Liver (tissue), 9 donors: ENCODE measurements around the gene FOXO6. TPM values are rescaled to one million over a fixed set of nuclear protein-coding genes. Genes with fewer than 3 reads are reported as not detected.

Experiments
- DNase-seq: peaks from one replicate; pipeline ENCODE4 v3.0.0-alpha.2; 2017; ENCODE audit warnings: low spot score
- H3K27ac ChIP-seq, 2 donors: one replicate each; pipeline ENCODE4 v1.7.0; 2013; ENCODE audit warnings: inconsistent platforms in 2 of 2, low read length in 2 of 2, control low read depth in 1 of 2, low read depth in 1 of 2, mild to moderate bottlenecking in 1 of 2
- H3K27me3 ChIP-seq, 4 donors: one replicate each; pipeline versions ENCODE4 v1.6.1 to v1.7.0; 2013; ENCODE audit warnings: low read length in 3 of 4, inconsistent platforms in 1 of 4, mild to moderate bottlenecking in 1 of 4, moderate library complexity in 1 of 4; ENCODE audit not compliant: control insufficient read depth in 4 of 4, insufficient read depth in 4 of 4
- H3K36me3 ChIP-seq, 4 donors: one replicate each; pipeline versions ENCODE4 v1.6.1 to v1.7.0; 2013; ENCODE audit warnings: low read length in 3 of 4, mild to moderate bottlenecking in 3 of 4, low read depth in 1 of 4, moderate library complexity in 1 of 4; ENCODE audit not compliant: control insufficient read depth in 4 of 4, insufficient read depth in 3 of 4
- H3K4me1 ChIP-seq, 4 donors: one replicate each; pipeline versions ENCODE4 v1.6.1 to v1.7.0; 2013; ENCODE audit warnings: low read length in 3 of 4, mild to moderate bottlenecking in 3 of 4, moderate library complexity in 1 of 4; ENCODE audit not compliant: control insufficient read depth in 4 of 4, insufficient read depth in 4 of 4
- H3K4me3 ChIP-seq, 3 donors: one replicate each; pipeline versions ENCODE4 v1.6.1 to v1.7.0; 2013; ENCODE audit warnings: low read length in 3 of 3, control low read depth in 1 of 3, low read depth in 1 of 3, mild to moderate bottlenecking in 1 of 3
- H3K9ac ChIP-seq, 2 donors: one replicate each; pipeline ENCODE4 v1.7.0; 2013; ENCODE audit warnings: low read length in 2 of 2, mild to moderate bottlenecking in 2 of 2, moderate library complexity in 2 of 2, control low read depth in 1 of 2, low read depth in 1 of 2
- H3K9me3 ChIP-seq, 4 donors: one replicate each; pipeline versions ENCODE4 v1.6.1 to v1.7.0; 2013; ENCODE audit warnings: low read length in 3 of 4; ENCODE audit not compliant: control insufficient read depth in 4 of 4
- CTCF ChIP-seq: fragments of 150-350 bp; IDR thresholded peaks from 2 replicates; pipeline ENCODE4 v1.5.1; 2017; ENCODE audit warnings: improper control_type of control experiment, low read depth, low read length; ENCODE audit not compliant: missing input control
- EGR1 ChIP-seq, 2 donors: IDR thresholded peaks; 2 replicates each; pipeline ENCODE4 v1.6.1; 2016 to 2018; ENCODE audit warnings: antibody characterized with exemption in 2 of 2, low read depth in 2 of 2
- FOXA1 ChIP-seq: IDR thresholded peaks from 2 replicates; pipeline ENCODE4 v1.6.1; 2016; ENCODE audit warnings: antibody characterized with exemption
- FOXA2 ChIP-seq: IDR thresholded peaks from 2 replicates; pipeline ENCODE4 v1.6.1; 2016; ENCODE audit warnings: antibody characterized with exemption
- GABPA ChIP-seq, 2 donors: IDR thresholded peaks in 1 of 2; conservative IDR thresholded peaks in 1 of 2; 2 replicates each; pipeline ENCODE4 v1.6.1; 2016; ENCODE audit warnings: antibody characterized with exemption in 2 of 2, mild to moderate bottlenecking in 1 of 2, moderate library complexity in 1 of 2
- HNF4A ChIP-seq, 2 donors: conservative IDR thresholded peaks; 2 replicates each; pipeline ENCODE4 v1.6.1; 2016; ENCODE audit warnings: antibody characterized with exemption in 2 of 2, mild to moderate bottlenecking in 2 of 2
- HNF4G ChIP-seq: IDR thresholded peaks from 2 replicates; pipeline ENCODE4 v1.6.1; 2016; ENCODE audit warnings: antibody characterized with exemption
- JUND ChIP-seq, 2 donors: IDR thresholded peaks; 2 replicates each; pipeline ENCODE4 v1.6.1; 2016; ENCODE audit warnings: antibody characterized with exemption in 2 of 2
- NR2F2 ChIP-seq: IDR thresholded peaks from 2 replicates; pipeline ENCODE4 v1.6.1; 2016; ENCODE audit warnings: antibody characterized with exemption
- RAD21 ChIP-seq, 2 donors: IDR thresholded peaks; 2 replicates each; pipeline ENCODE4 v1.6.1; 2016; ENCODE audit warnings: antibody characterized with exemption in 2 of 2, mild to moderate bottlenecking in 2 of 2
- REST ChIP-seq: IDR thresholded peaks from 2 replicates; pipeline ENCODE4 v1.6.1; 2016; ENCODE audit warnings: antibody characterized with exemption, mild to moderate bottlenecking
- RXRA ChIP-seq, 2 donors: IDR thresholded peaks; 2 replicates each; pipeline ENCODE4 v1.6.1; 2017 to 2018; ENCODE audit warnings: antibody characterized with exemption in 2 of 2, mild to moderate bottlenecking in 1 of 2
- SP1 ChIP-seq: IDR thresholded peaks from 2 replicates; pipeline ENCODE4 v1.6.1; 2018; ENCODE audit warnings: antibody characterized with exemption, mild to moderate bottlenecking
- TAF1 ChIP-seq: conservative IDR thresholded peaks from 2 replicates; pipeline ENCODE4 v1.6.1; 2016; ENCODE audit warnings: antibody characterized with exemption, mild to moderate bottlenecking
- YY1 ChIP-seq: IDR thresholded peaks from 2 replicates; pipeline ENCODE4 v1.6.1; 2016; ENCODE audit warnings: antibody characterized with exemption, mild to moderate bottlenecking
- ZBTB33 ChIP-seq: IDR thresholded peaks from 2 replicates; pipeline ENCODE4 v1.6.1; 2016; ENCODE audit warnings: antibody characterized with exemption
- WGBS: extraction: QIAGEN DNeasy Blood & Tissue Kit; methylation state at CpG from one replicate; pipeline ENCODE4 v1.1.7; 2013; 5-methylcytosine and 5-hydroxymethylcytosine counted together
- polyA plus RNA-seq, 2 donors: library from polyadenylated mRNA; stranded (reverse) in 1 of 2; unstranded in 1 of 2; fragments of 200-250 nt in 1 of 2; fragments of >200 nt in 1 of 2; fragmentation: Nextera tagmentation in 1 of 2; extraction: Ambion mirVana in 1 of 2; gene quantifications; one replicate each; pipeline versions ENCODE4 v1.2.1 to v1.2.3, GENCODE V29; 2013 to 2015
- total RNA-seq, 2 donors: library from RNA; depleted of rRNA; stranded (reverse); fragments of >200 nt; gene quantifications; one replicate each; pipeline ENCODE4 v1.2.3, GENCODE V29; 2014
- TF ChIP-seq, protein P1 (sequence below): IDR thresholded peaks from 2 replicates; pipeline ENCODE4 v1.6.1; 2016; ENCODE audit warnings: antibody characterized with exemption
- TF ChIP-seq, protein P2 (sequence below): IDR thresholded peaks from 2 replicates; pipeline ENCODE4 v1.6.1; 2016; ENCODE audit warnings: antibody characterized with exemption
- donor health status: healthy.
- donor health status: healthy.
- donor health status: healthy.
- donor health status: healthy.
- donor health status: healthy.

FOXO6 gene
- total and polyA plus RNA-seq, 4 donors = 0.02 to 0.09 (median 0.08) TPM; not detected in 1

GRCh38 chr1:41426201-41426890, 65.1 kb downstream of the FOXO6 start:
- no peaks in the 10 kb centered on the region for H3K27me3 ChIP-seq
- WGBS = 90% methylated on average over 13 of the region's 13 CpGs

GRCh38 chr1:41427122-41427913, 66.1 kb downstream of the FOXO6 start:
- 82% methylated on average over 20 of the region's 20 CpGs for WGBS
- TF ChIP-seq FOXA2 (no peak), ZBTB33 (no peak), FOXA1 (no peak), SP1 (no peak), EGR1 (IDR thresholded peaks at IDR 0.05; ENCODE audit: low read depth in 2 of 2) (no peak), REST (no peak)

More at GRCh38 chr1:41426201-41426890, 65.1 kb downstream of the FOXO6 start:
- TF ChIP-seq SP1 = no peak
- TF ChIP-seq ZBTB33 = no peak
- TF ChIP-seq FOXA2 = no peak
- no peak for TF ChIP-seq NR2F2
- TF ChIP-seq, protein P1, sequence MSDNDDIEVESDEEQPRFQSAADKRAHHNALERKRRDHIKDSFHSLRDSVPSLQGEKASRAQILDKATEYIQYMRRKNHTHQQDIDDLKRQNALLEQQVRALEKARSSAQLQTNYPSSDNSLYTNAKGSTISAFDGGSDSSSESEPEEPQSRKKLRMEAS = no peak
- TF ChIP-seq GABPA (IDR thresholded peaks at IDR 0.05 in 1 of 2, conservative IDR thresholded peaks at IDR 0.05 in 1 of 2) = no peak
- TF ChIP-seq JUND (IDR thresholded peaks at IDR 0.05) = no peak
- TF ChIP-seq HNF4A (conservative IDR thresholded peaks at IDR 0.05) = no peak
- no peak for TF ChIP-seq EGR1 (IDR thresholded peaks at IDR 0.05; ENCODE audit: low read depth in 2 of 2)
- no peak for TF ChIP-seq HNF4G
- no peak for TF ChIP-seq RAD21 (IDR thresholded peaks at IDR 0.05)
- TF ChIP-seq TAF1 = no peak
- no peak for TF ChIP-seq CTCF
- no peak for TF ChIP-seq RXRA (IDR thresholded peaks at IDR 0.05)
- TF ChIP-seq FOXA1 = no peak
- TF ChIP-seq YY1 = no peak
- TF ChIP-seq, protein P2, sequence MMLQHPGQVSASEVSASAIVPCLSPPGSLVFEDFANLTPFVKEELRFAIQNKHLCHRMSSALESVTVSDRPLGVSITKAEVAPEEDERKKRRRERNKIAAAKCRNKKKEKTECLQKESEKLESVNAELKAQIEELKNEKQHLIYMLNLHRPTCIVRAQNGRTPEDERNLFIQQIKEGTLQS = no peak
- no peaks in the 10 kb centered on the region for H3K36me3 ChIP-seq
- no peak for DNase-seq
- no peaks in the 10 kb centered on the region for H3K9me3 ChIP-seq
- H3K4me1 ChIP-seq = no peaks in the 10 kb centered on the region
- H3K9ac ChIP-seq = no peak overlapping the region
- H3K27ac ChIP-seq = no peak overlapping the region
- H3K4me3 ChIP-seq = no peak overlapping the region

More at GRCh38 chr1:41427122-41427913, 66.1 kb downstream of the FOXO6 start:
- DNase-seq = no peak
- Histone ChIP-seq H3K4me1 (peaks cover 0 to 5% (median 5%) of the 10 kb centered on the region in 4 donors), H3K36me3 (no peaks in the 10 kb centered on the region), H3K9me3 (no peaks in the 10 kb centered on the region), H3K27ac (no peak overlapping the region), H3K4me3 (no peak overlapping the region), H3K27me3 (no peaks in the 10 kb centered on the region), H3K9ac (no peak overlapping the region)
